Measurements from ENCODE around the gene RNPS1.
"Not testable (repeated sequence)": the region's sequence is repeated elsewhere in the genome, so short reads cannot be mapped to it uniquely, and the experiment has no call there.

Gene RNPS1

GRCh38 chr16:2263026-2263425 lies 4.9 kb downstream of the RNPS1 start:
- H3K27me3 Mint-ChIP-seq; H3K4me3 Mint-ChIP-seq; H3K9me3 Mint-ChIP-seq; DNase-seq (ENCODE audit: low spot score in 2 of 2); ATAC-seq (replicated peaks; ENCODE audit: extremely low read depth, poor library complexity, severe bottlenecking): not testable (repeated sequence)
- peaks cover 62% of the 10 kb centered on the region for H3K36me3 Mint-ChIP-seq (ENCODE audit: insufficient read depth)
- peaks cover 23% of the 10 kb centered on the region for H3K4me1 Mint-ChIP-seq
- H3K27ac Mint-ChIP-seq (ENCODE audit: low read depth): peak overlapping the region; percentile 38

DNA sequence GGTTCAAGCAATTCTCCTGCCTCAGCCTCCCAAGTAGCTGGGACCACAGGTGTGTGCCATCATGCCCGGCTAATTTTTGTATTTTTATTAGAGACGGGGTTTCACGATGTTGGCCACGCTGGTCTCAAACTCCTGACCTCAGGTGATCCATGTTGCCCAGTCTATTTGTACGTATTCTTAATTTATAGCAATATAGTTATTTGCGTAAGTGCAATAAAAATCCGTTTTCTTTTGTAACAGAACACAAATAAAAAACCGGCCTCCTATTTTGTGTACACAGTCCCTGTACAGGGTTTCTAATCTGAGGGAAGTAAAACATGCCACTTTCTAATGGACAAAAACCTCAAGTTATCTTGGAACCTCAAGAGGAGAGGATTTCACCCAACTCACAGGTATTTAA lies 7.7 kb downstream of the RNPS1 start:
- no peak overlapping the region for H3K27ac Mint-ChIP-seq (ENCODE audit: low read depth)

GRCh38 chr16:2258530-2258929 lies 9.4 kb downstream of the RNPS1 start:
- H3K4me3 Mint-ChIP-seq; H3K27ac Mint-ChIP-seq (ENCODE audit: low read depth); DNase-seq (ENCODE audit: low spot score in 2 of 2); H3K4me1 Mint-ChIP-seq; H3K27me3 Mint-ChIP-seq; ATAC-seq (replicated peaks; ENCODE audit: extremely low read depth, poor library complexity, severe bottlenecking); H3K9me3 Mint-ChIP-seq: not testable (repeated sequence)
- H3K36me3 Mint-ChIP-seq (ENCODE audit: insufficient read depth): peaks cover 79% of the 10 kb centered on the region

More for the DNA sequence above, 7.7 kb downstream of the RNPS1 start:
- peaks cover 73% of the 10 kb centered on the region for H3K36me3 Mint-ChIP-seq (ENCODE audit: insufficient read depth)
- no peak overlapping the region for H3K4me3 Mint-ChIP-seq
- peaks cover 18% of the 10 kb centered on the region for H3K4me1 Mint-ChIP-seq
- no peak for DNase-seq (ENCODE audit: low spot score in 2 of 2)
- no peak for ATAC-seq (replicated peaks; ENCODE audit: extremely low read depth, poor library complexity, severe bottlenecking)
- no peaks in the 10 kb centered on the region for H3K27me3 Mint-ChIP-seq
- H3K9me3 Mint-ChIP-seq: no peaks in the 10 kb centered on the region

DNA sequence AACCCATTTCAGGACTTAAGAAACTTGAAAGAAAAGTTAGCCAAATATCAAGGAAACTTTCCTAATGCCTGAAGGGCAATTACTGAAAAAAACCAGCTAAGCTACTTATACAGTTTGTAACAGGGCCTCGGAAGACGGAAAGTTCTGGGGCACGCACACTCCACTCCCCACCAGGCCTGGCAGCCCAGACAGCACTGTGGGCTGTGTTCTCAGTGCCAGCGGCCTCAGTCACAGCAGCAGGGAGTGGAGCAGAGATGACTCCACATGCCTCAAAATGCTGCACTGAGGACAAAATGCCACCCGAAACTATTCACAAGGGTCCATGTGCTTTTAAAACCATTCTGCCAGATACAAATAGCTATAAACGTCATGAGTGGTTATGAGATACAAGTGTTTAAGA lies 10.2 kb downstream of the RNPS1 start:
- Mint-ChIP-seq H3K27me3 (no peaks in the 10 kb centered on the region), H3K27ac (ENCODE audit: low read depth) (no peak overlapping the region), H3K4me3 (no peak overlapping the region), H3K4me1 (peaks cover 6% of the 10 kb centered on the region), H3K9me3 (no peaks in the 10 kb centered on the region), H3K36me3 (ENCODE audit: insufficient read depth) (peaks cover 76% of the 10 kb centered on the region)
- DNase-seq (ENCODE audit: low spot score in 2 of 2) (no peak), ATAC-seq (replicated peaks; ENCODE audit: extremely low read depth, poor library complexity, severe bottlenecking) (no peak)

DNA sequence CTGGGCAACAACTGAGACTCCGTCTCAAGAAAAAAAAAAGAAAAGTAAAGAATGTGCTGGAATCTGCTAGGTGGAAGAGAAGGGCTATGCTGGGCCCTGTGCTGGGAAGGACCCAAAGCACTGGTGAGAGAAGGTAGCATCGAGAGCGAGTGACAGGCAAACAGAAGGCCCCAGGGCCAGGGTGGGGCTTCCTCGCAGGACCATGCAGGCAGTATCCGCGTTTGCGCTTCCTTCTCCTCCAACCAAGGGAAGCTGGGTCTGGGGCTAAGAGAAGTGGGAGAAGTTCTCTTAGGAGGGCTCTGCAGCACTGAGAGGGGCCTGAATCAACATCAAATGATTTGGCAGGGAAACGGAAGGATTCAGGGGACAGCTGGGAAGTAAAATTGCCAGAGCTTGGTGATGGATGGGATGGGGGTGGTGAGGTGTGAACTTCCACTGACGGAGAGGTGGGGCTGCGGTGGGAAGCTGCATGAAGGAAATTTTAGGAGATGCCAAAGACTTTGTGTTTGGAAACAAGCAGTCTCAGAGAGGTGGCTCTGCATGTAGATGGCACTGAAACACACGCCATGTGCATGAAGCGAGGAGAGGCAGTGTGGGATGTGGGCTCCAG lies 11.3 kb downstream of the RNPS1 start:
- no peaks in the 10 kb centered on the region for H3K27me3 Mint-ChIP-seq
- no peak overlapping the region for H3K4me3 Mint-ChIP-seq
- ATAC-seq (replicated peaks; ENCODE audit: extremely low read depth, poor library complexity, severe bottlenecking): no peak
- no peak for DNase-seq (ENCODE audit: low spot score in 2 of 2)
- peaks cover 6% of the 10 kb centered on the region for H3K4me1 Mint-ChIP-seq
- no peak overlapping the region for H3K27ac Mint-ChIP-seq (ENCODE audit: low read depth)
- H3K9me3 Mint-ChIP-seq: no peaks in the 10 kb centered on the region
- peaks cover 75% of the 10 kb centered on the region for H3K36me3 Mint-ChIP-seq (ENCODE audit: insufficient read depth)

DNA sequence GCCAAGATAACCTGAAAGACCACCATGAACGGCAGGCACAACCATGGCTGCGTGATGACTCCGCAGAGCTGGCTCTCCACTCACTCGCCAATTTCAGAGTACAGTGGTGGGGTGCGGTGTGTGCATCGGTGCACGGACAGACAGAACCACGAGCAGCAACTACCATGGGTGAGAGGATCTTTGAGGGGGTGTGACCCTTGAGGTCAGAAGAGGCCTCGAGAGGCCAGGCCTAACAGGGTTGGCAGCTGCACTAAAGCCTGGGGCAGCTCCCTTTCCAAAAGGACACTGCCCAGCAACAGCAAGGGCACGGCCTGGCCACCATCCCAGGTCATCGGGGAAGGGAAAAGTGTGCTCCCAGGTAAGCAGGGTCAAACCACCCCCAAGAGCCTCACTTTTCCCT lies 14.6 kb downstream of the RNPS1 start:
- DNase-seq (ENCODE audit: low spot score in 2 of 2) (no peak), ATAC-seq (replicated peaks; ENCODE audit: extremely low read depth, poor library complexity, severe bottlenecking) (no peak)
- Mint-ChIP-seq H3K4me3 (no peak overlapping the region), H3K27ac (ENCODE audit: low read depth) (peak overlapping the region; percentile 25), H3K4me1 (peaks cover 6% of the 10 kb centered on the region), H3K36me3 (ENCODE audit: insufficient read depth) (peaks cover 58% of the 10 kb centered on the region), H3K9me3 (no peaks in the 10 kb centered on the region), H3K27me3 (no peaks in the 10 kb centered on the region)

GRCh38 chr16:2252806-2253148 lies 15.1 kb downstream of the RNPS1 start:
- no peak for ATAC-seq (replicated peaks; ENCODE audit: extremely low read depth, poor library complexity, severe bottlenecking)

DNA sequence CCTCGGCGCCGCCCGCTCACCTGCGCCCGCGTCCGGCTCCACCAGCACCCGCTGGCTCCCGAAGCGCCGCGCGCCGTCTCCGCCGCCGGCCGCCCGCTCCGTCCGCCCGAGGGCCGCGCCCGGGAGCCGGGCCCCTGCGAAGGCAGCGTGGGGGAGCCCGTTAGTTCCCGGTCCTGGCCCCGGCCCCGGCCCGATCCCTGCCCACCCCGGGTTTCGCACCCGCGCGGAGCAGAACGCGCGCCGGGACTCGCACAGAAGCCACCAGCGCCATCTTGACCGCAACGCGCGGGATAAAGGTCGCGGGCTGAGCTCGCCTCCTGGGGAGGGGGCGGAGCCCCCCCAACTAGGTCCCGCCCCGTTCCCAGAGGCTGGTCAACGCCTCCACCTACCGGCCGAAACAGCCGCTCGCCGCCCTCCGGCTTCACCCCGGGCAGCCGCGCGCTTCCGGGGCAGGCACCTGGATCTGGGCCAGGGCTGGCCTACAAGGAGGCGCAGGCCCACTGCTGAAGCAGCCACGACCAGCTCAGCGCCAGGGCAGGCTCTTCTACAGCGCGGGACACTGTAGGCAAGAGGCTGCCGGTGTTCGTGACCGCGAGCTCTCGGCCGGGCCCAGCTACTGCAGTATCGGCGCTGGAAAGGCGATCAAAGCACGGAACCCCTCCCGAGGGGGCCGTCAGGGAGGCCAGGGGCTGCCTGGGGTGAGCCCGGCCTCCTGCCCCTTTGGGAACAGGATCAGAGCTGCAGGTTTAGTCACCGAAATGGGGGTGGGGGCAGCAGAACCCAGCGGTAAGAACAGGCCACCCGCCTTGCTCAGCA lies 16.4 kb downstream of the RNPS1 start, which contains the start of gene ECI1:
ECI1 (minus strand) TSS at position 292 of the 816 bp plus-strand sequence; CDS start at position 271, 21 bp downstream.
- Mint-ChIP-seq H3K4me1 (peaks cover 4% of the 10 kb centered on the region), H3K9me3 (no peaks in the 10 kb centered on the region), H3K36me3 (ENCODE audit: insufficient read depth) (peaks cover 45% of the 10 kb centered on the region), H3K27me3 (no peaks in the 10 kb centered on the region), H3K4me3 (peak within 1 kb of the TSS; percentile 81), H3K27ac (ENCODE audit: low read depth) (peak within 1 kb of the TSS; percentile 91)
- DNase-seq (ENCODE audit: low spot score in 2 of 2) (peak; percentile 52 to 57), ATAC-seq (replicated peaks; ENCODE audit: extremely low read depth, poor library complexity, severe bottlenecking) (peak; percentile 77)

More at GRCh38 chr16:2252806-2253148, 15.1 kb downstream of the RNPS1 start:
- Mint-ChIP-seq H3K27me3 (no peaks in the 10 kb centered on the region), H3K4me1 (peaks cover 6% of the 10 kb centered on the region), H3K36me3 (ENCODE audit: insufficient read depth) (peaks cover 55% of the 10 kb centered on the region), H3K4me3 (peak overlapping the region; percentile 81), H3K27ac (ENCODE audit: low read depth) (peak overlapping the region; percentile 25), H3K9me3 (no peaks in the 10 kb centered on the region)
- DNase-seq (ENCODE audit: low spot score in 2 of 2): no peak

GRCh38 chr16:2250652-2251295 lies 17.2 kb downstream of the RNPS1 start:
- peak in 1 of 2 donors; percentile 21 for DNase-seq (ENCODE audit: low spot score in 2 of 2)
- Mint-ChIP-seq H3K4me3 (peak overlapping the region; percentile 81), H3K27me3 (no peaks in the 10 kb centered on the region), H3K27ac (ENCODE audit: low read depth) (peak overlapping the region; percentile 91), H3K9me3 (no peaks in the 10 kb centered on the region), H3K4me1 (no peaks in the 10 kb centered on the region), H3K36me3 (ENCODE audit: insufficient read depth) (peaks cover 40% of the 10 kb centered on the region)
- ATAC-seq (replicated peaks; ENCODE audit: extremely low read depth, poor library complexity, severe bottlenecking): no peak

GRCh38 chr16:2246301-2246885 lies 21.5 kb downstream of the RNPS1 start:
- DNase-seq (ENCODE audit: low spot score in 2 of 2) (no peak), ATAC-seq (replicated peaks; ENCODE audit: extremely low read depth, poor library complexity, severe bottlenecking) (no peak)
- H3K27me3 Mint-ChIP-seq: no peaks in the 10 kb centered on the region
- no peak overlapping the region for H3K4me3 Mint-ChIP-seq
- peaks cover 9% of the 10 kb centered on the region for H3K36me3 Mint-ChIP-seq (ENCODE audit: insufficient read depth)
- no peaks in the 10 kb centered on the region for H3K4me1 Mint-ChIP-seq
- H3K9me3 Mint-ChIP-seq: no peaks in the 10 kb centered on the region
- no peak overlapping the region for H3K27ac Mint-ChIP-seq (ENCODE audit: low read depth)

DNA sequence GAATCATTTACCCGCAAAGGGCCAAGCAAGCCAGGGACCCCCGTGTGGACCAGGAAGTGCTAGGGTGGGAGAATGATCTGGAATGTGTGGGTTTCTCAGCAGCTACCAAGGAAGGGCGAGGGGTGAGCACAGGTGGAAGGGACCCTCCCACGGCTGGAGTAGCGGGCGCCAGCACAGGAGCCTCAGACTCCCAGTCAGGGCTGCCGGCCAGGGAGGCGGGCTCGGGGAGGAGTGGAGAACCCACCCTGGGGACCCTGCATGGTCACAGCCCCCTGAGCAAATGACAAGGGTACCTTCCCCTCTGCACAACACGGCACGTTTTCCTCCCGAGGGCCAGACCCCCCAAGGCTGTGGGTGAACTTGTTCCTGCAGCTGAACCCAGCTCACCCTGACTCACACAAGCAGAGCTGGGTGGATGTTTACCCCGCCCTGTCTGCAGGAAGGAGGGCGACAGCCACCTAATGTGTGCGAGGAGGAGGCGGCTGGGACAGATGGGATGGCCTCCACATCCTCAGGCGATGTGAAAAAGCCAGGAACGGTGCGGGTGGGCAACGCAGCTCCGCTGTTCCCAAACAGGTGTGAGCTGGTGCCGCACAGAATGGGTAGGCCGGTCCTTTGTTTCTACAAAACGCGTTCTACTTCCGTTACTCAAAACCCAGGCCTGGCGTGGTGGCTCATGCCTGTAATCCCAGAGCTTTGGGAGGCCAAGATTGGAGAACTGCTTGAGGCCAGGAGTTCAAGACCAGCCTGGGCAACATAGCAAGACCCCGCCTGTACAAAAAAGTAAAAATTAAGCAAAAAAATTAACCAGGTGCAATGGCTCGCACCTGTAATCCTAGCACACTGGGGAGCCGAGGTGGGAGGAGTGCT lies 22.8 kb downstream of the RNPS1 start:
- no peak overlapping the region for H3K27ac Mint-ChIP-seq (ENCODE audit: low read depth)
- no peaks in the 10 kb centered on the region for H3K27me3 Mint-ChIP-seq
- H3K36me3 Mint-ChIP-seq (ENCODE audit: insufficient read depth): peaks cover 4% of the 10 kb centered on the region
- DNase-seq (ENCODE audit: low spot score in 2 of 2) (no peak), ATAC-seq (replicated peaks; ENCODE audit: extremely low read depth, poor library complexity, severe bottlenecking) (no peak)
- H3K4me1 Mint-ChIP-seq: no peaks in the 10 kb centered on the region
- no peaks in the 10 kb centered on the region for H3K9me3 Mint-ChIP-seq
- H3K4me3 Mint-ChIP-seq: no peak overlapping the region

GRCh38 chr16:2244301-2244700 lies 23.6 kb downstream of the RNPS1 start:
- H3K36me3 Mint-ChIP-seq (ENCODE audit: insufficient read depth): peaks cover 5% of the 10 kb centered on the region
- DNase-seq (ENCODE audit: low spot score in 2 of 2) (no peak), ATAC-seq (replicated peaks; ENCODE audit: extremely low read depth, poor library complexity, severe bottlenecking) (no peak)
- H3K4me1 Mint-ChIP-seq: no peaks in the 10 kb centered on the region
- H3K4me3 Mint-ChIP-seq: no peak overlapping the region
- no peak overlapping the region for H3K27ac Mint-ChIP-seq (ENCODE audit: low read depth)
- no peaks in the 10 kb centered on the region for H3K27me3 Mint-ChIP-seq
- H3K9me3 Mint-ChIP-seq: no peaks in the 10 kb centered on the region

Data from central memory CD8-positive, alpha-beta T cell (primary cell).